Cardiac muscle cell (in vitro differentiated cells and primary cell): ENCODE data around the gene PTPRM. TPM values are rescaled to one million over a fixed set of nuclear protein-coding genes. Genes with fewer than 3 reads are reported as not detected.

Source experiments
- DNase-seq, 2 donors: peaks; one replicate each; pipeline versions ENCODE4 v3.0.0 to v3.0.0-alpha.2; 2010 to 2017; ENCODE audit warnings: low read depth in 1 of 2, low spot score in 1 of 2
- H3K27ac ChIP-seq: fragments of 200-600 bp; sonication (generic); 2 replicates; pipeline ENCODE4 v1.5.1; 2016
- H3K27me3 ChIP-seq: fragments of 200-600 bp; sonication (generic); 2 replicates; pipeline ENCODE4 v1.6.0; 2016; ENCODE audit warnings: control low read depth
- H3K36me3 ChIP-seq: fragments of 200-600 bp; sonication (generic); 2 replicates; pipeline ENCODE4 v1.5.1; 2016; ENCODE audit warnings: control low read depth
- H3K4me1 ChIP-seq: fragments of 200-600 bp; sonication (generic); 2 replicates; pipeline ENCODE4 v1.8.1; 2017; ENCODE audit warnings: low read depth, mild to moderate bottlenecking, mixed run types
- H3K4me3 ChIP-seq: fragments of 200-600 bp; sonication (generic); 2 replicates; pipeline ENCODE4 v1.5.1; 2016; ENCODE audit warnings: mild to moderate bottlenecking
- H3K9me3 ChIP-seq: fragments of 200-600 bp; sonication (generic); 2 replicates; pipeline ENCODE4 v1.5.1; 2017; ENCODE audit warnings: low read depth, mild to moderate bottlenecking, control low read depth
- CTCF ChIP-seq: IDR thresholded peaks from 2 replicates; pipeline ENCODE4 v1.5.1; 2012; ENCODE audit warnings: low read depth, mild to moderate bottlenecking, low read length
- polyA plus RNA-seq: library from polyadenylated mRNA; unstranded; fragments of >200 nt; fragmentation: Nextera tagmentation; extraction: Ambion mirVana; gene quantifications from 2 replicates; pipeline ENCODE4 v1.2.1, GENCODE V29; 2016
- total RNA-seq: library from RNA; depleted of rRNA; stranded (reverse); fragments of >200 nt; gene quantifications from 2 replicates; pipeline ENCODE4 v1.2.3, GENCODE V29; 2016

PTPRM gene
- total and polyA plus RNA-seq, 2 experiments from 2014 or later: 26.5 to 48.8 TPM

- Histone ChIP-seq H3K4me1 (peaks cover 5% of the 10 kb centered on the region), H3K36me3 (no peaks in the 10 kb centered on the region), H3K4me3 (no peak overlapping the region), H3K9me3 (no peaks in the 10 kb centered on the region), H3K27me3 (no peaks in the 10 kb centered on the region), H3K27ac (no peak overlapping the region)
- no peak for TF ChIP-seq CTCF
- DNase-seq: no peak
These were observed 68.8 kb downstream of the PTPRM start for GRCh38 chr18:7635948-7636347.

- H3K9me3 ChIP-seq: no peaks in the 10 kb centered on the region
- no peak overlapping the region for H3K4me3 ChIP-seq
- H3K27me3 ChIP-seq: no peaks in the 10 kb centered on the region
- H3K4me1 ChIP-seq: no peaks in the 10 kb centered on the region
- no peak overlapping the region for H3K27ac ChIP-seq
- peak in 1 of 2 donors; percentile 18 for DNase-seq
- TF ChIP-seq CTCF: no peak
- H3K36me3 ChIP-seq: no peaks in the 10 kb centered on the region
These were observed 70.2 kb downstream of the PTPRM start for GRCh38 chr18:7637269-7637668.

GRCh38 chr18:7638321-7638720 is 71.2 kb downstream of the PTPRM start:
- DNase-seq: no peak
- H3K27me3 ChIP-seq: no peaks in the 10 kb centered on the region
- no peak overlapping the region for H3K4me3 ChIP-seq
- H3K4me1 ChIP-seq: no peaks in the 10 kb centered on the region
- no peaks in the 10 kb centered on the region for H3K36me3 ChIP-seq
- TF ChIP-seq CTCF: no peak
- no peaks in the 10 kb centered on the region for H3K9me3 ChIP-seq
- H3K27ac ChIP-seq: no peak overlapping the region

GRCh38 chr18:7641813-7642212 is 74.7 kb downstream of the PTPRM start:
- no peaks in the 10 kb centered on the region for H3K27me3 ChIP-seq
- H3K4me3 ChIP-seq: no peak overlapping the region
- no peak for DNase-seq
- H3K9me3 ChIP-seq: no peaks in the 10 kb centered on the region
- H3K36me3 ChIP-seq: no peaks in the 10 kb centered on the region
- no peak overlapping the region for H3K27ac ChIP-seq
- TF ChIP-seq CTCF: no peak
- H3K4me1 ChIP-seq: no peaks in the 10 kb centered on the region

GRCh38 chr18:7642331-7642890 is 75.3 kb downstream of the PTPRM start:
- Histone ChIP-seq H3K4me3 (no peak overlapping the region), H3K27ac (no peak overlapping the region), H3K4me1 (no peaks in the 10 kb centered on the region), H3K27me3 (no peaks in the 10 kb centered on the region), H3K36me3 (no peaks in the 10 kb centered on the region), H3K9me3 (no peaks in the 10 kb centered on the region)
- DNase-seq: no peak
- no peak for TF ChIP-seq CTCF
